Spleen (tissue), 7 donors: Measurements from ENCODE around the gene TRIM41.

Experiments
- POLR2A ChIP-seq, 3 donors: fragments of 450-650 bp; IDR thresholded peaks; one replicate each; pipeline ENCODE4 v1.5.1; 2017; ENCODE audit warnings: antibody characterized with exemption in 3 of 3, mild to moderate bottlenecking in 1 of 3
- POLR2AphosphoS5 ChIP-seq, 3 donors: sonication (generic); formaldehyde crosslinking; IDR thresholded peaks; one replicate each; pipeline ENCODE4 v1.5.1; 2017; ENCODE audit warnings: antibody characterized with exemption in 3 of 3
- TF ChIP-seq, protein P1 (sequence below), 11 experiments: fragments of 200-600 bp in 7 of 11; fragments of 450-650 bp in 4 of 11; sonication (generic) in 4 of 11; IDR thresholded peaks in 8 of 11; conservative IDR thresholded peaks in 3 of 11; 1 replicate in 7 of 11; 2 replicates in 4 of 11; pipeline versions ENCODE4 v1.4.0 to v1.8.0; 2016 to 2021; ENCODE audit warnings: antibody characterized with exemption in 11 of 11, inconsistent platforms in 4 of 11, mild to moderate bottlenecking in 1 of 11
- donor health status: DM: no; HTN: no; CAD: no; lungs with moderate emphysema.
- donor health status: DM: no; HTN: no; CAD: no.
- donor health status: DM: no; HTN: no; CAD: no.

DNA sequence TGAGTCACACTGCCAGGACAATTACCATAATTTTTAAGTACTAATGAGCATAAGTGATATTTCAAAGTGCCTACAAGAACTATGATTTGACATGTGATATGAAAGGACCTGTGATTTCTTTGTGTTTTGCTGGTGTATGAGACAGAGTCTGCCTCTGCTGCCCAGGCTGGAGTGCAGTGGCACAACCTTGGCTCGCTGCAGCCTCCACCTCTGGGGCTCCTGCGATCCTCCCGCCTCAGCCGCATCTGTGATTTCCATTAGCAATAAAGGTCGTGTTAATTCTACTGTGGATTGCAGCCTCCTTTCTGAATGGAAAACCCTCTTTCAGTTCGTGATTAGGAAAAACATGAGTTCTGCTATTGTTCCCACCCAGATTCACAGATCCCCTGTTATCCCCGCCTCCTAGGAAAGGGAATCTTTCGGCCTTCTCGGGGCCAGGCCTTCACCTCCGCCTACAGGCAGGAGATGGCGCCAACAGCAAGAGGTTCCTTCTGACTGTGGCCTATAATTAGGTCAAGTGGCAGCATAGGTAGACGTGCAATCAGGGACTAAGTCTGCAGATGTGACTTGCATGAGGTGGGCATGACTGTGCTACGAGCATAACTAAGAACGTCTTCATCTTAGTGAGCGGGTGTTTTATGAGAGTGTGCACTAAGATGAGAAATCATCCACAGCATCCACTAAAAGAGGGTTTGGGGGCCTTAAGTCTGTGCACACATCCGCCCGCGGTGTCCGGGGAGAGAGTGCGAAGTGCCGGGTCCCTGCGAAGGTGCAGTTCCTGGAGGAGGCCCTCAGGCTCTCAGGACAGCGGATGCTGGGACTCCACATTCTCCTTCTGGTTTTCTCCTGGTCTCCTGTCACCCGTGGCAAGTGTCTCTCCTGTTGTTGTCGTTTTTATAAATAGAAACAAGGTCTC lies 41.2 kb upstream of the TRIM41 start:
- TF ChIP-seq, protein P1, sequence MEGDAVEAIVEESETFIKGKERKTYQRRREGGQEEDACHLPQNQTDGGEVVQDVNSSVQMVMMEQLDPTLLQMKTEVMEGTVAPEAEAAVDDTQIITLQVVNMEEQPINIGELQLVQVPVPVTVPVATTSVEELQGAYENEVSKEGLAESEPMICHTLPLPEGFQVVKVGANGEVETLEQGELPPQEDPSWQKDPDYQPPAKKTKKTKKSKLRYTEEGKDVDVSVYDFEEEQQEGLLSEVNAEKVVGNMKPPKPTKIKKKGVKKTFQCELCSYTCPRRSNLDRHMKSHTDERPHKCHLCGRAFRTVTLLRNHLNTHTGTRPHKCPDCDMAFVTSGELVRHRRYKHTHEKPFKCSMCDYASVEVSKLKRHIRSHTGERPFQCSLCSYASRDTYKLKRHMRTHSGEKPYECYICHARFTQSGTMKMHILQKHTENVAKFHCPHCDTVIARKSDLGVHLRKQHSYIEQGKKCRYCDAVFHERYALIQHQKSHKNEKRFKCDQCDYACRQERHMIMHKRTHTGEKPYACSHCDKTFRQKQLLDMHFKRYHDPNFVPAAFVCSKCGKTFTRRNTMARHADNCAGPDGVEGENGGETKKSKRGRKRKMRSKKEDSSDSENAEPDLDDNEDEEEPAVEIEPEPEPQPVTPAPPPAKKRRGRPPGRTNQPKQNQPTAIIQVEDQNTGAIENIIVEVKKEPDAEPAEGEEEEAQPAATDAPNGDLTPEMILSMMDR (IDR thresholded peaks at IDR 0.05 in 8 of 11, conservative IDR thresholded peaks at IDR 0.05 in 3 of 11) = peak; percentile 73 to 89 (median 82)
- TF ChIP-seq POLR2A (IDR thresholded peaks at IDR 0.05) = no peak
- TF ChIP-seq POLR2AphosphoS5 (IDR thresholded peaks at IDR 0.05) = peak in 1 of 3 donors; percentile 34
